NCI-H1048 (cell line): Measurements from ENCODE around the gene STXBP6.
"Not testable (repeated sequence)": the region's sequence is repeated elsewhere in the genome, so short reads cannot be mapped to it uniquely, and the experiment has no call there.

Experiments
- DNase-seq: peaks from one replicate; lab custom pipeline; 2025; lab: John Stamatoyannopoulos, UW

The STXBP6 gene

GRCh38 chr14:24986206-24986893 lies 63.6 kb downstream of the STXBP6 start:
- no peak for DNase-seq

DNA sequence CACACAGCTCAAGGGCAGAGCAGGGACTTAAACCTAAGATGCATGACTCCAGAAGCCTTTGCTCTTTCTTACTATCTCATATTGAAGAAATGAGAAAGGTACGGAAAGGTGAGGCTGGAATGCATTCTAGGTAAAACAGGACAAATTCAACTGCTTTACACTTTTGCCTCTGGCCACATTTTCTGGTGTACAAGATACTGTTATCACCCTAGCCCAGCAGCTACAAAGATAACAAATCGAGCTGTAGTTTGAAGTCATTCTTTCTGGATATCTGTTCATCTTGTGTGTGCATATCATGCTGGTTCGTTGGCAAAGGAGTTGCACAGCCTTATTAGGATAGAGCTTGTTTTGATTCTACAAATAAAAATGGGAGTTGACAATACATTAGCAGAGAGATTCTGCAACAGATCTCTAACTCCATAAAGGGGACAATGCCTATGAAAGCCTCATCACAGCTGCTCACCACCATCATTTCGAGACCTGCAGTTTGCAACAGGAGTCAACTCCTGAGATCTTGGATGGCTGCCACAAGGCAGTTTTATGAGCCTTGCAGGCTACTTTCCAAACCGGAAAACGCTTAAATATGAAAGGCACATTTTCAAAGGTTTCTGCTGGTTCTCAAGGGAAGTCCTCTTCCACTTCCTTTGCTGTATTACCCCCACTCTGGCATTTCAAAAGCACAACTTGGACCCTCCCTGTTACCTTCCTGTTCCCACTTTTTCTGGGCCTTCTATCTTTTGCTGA lies 64.9 kb downstream of the STXBP6 start:
- no peak for DNase-seq

- DNase-seq = no peak
These were observed 67.3 kb downstream of the STXBP6 start for GRCh38 chr14:24982472-24983155.

DNA sequence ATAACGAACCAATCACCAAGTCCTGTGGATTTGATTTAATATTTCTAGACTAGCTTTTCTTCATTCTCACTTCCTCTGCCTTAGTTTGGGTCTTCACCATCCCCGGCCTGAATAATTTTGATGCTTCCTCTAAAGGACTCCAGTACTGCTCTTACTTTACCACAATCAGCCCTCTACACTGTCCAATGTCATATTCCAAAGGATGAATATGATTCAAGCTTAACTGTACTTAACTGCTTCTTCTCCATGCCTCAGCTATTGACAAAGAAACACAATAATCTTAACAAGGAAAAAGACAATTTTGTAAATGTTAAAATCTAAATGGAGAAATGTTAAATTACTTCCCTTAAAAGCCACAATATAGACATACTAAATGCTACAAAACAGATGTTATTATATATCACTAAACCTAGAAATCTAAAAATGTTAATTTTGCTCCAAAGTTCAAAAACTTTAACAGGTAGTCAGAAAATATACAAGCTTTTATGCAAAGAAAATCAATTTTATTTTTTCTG lies 70.2 kb downstream of the STXBP6 start:
- DNase-seq = no peak

DNA sequence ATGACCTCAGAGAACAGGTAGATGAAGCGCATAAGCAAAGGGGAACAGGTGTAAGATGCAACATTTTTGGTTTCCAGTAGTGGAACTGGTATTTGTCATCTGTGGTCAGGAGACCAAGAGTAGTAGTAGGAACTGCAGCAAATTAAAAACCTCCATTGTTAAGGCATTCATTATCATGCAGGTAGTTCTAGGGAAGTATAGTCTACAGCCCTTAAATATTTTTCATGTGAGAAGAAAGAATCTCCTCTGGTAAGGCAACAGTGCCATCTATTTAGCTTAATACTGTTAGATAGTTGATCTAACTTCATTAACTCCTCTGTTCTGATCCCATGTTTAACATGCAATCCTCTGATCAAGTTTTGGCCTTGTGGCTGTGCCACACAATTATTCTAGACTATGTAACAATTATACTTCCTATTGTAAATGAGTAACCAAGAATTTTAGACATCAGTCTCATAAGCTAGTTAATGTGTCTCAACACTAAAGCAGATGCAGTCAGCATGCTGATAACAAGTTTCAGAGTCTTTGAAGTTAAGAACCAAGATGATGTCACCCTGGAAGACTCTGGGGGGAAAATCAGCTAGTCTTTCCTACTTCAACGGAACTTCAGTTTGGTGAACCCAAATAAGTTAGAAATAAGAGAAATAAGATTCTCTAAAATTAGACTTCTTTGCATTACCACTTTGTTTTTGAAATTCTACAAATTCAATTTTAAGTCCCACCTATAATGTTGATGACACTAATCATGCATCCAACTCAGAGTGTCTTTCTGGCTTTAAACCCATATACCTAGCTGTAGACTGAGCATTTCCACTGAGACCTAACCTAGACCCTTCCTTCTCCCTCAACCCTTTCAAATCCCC lies 70.9 kb downstream of the STXBP6 start:
- no peak for DNase-seq

- DNase-seq = no peak
These were observed 73.3 kb downstream of the STXBP6 start for GRCh38 chr14:24976602-24977001.

DNA sequence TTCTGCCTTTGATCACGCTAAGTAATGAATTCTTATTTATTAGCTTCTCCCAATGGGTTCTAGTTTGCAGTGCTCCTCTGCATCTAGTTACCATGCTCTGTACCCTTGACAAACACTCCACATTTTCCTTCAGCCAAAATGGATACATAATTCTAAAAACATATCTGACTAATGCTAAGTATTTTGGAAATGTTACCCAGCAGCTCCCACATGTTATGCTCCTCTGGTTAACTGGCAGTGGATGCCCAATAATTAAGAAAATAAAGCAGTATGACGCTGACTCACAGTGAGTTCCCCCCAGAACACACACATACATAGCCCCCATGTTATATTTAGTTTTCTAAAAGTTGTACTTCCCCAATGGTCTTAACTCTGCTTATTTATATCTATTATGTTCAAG lies 74.6 kb downstream of the STXBP6 start:
- no peak for DNase-seq

- no peak for DNase-seq
These were observed 75.2 kb downstream of the STXBP6 start for GRCh38 chr14:24974591-24975374.

GRCh38 chr14:24972844-24973243 lies 77.1 kb downstream of the STXBP6 start:
- no peak for DNase-seq

DNA sequence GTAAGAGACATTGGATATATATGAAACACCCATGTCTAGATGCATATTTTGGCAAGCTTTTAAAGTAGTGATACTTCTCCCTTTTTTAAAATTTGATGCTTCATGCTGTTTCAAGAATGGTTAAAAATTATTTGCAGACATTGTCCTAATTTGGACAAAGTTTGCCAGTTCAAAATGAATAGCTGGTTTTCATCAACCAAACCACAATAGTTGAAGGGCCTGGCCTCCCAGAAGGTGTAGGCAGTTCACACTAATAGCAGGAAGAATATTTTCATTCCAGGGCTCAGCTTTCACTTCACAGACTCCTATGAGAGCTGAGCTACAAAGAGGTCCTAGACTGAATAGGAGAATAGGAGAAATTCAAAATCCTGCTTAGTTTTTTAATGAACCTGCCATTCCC lies 78.7 kb downstream of the STXBP6 start:
- no peak for DNase-seq

- DNase-seq = no peak
These were observed 83.4 kb downstream of the STXBP6 start for GRCh38 chr14:24966579-24966964.

- DNase-seq = no peak
These were observed 83.9 kb downstream of the STXBP6 start for GRCh38 chr14:24965934-24966578.

GRCh38 chr14:24965578-24965933 lies 84.4 kb downstream of the STXBP6 start:
- no peak for DNase-seq

DNA sequence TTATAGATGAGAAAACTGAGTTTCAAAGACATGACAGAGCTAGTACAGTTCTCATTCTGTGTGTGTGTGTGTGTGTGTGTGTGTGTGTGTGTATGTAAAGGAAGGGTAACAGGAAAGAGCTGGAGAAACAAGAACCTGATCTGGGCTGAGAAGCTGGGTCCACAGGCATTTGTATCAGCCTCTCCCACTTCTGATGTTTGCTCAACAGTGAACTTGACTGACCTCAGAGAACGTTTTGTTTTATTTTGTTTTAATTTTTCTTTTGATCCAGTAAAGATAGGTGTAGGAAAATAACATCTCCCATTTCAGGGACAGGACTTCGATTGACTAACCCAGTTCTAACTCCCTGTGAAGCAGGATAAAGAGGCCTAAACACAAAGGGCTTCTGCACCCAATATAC lies 85.4 kb downstream of the STXBP6 start:
- no peak for DNase-seq

GRCh38 chr14:24964048-24964447 lies 85.9 kb downstream of the STXBP6 start:
- no peak for DNase-seq

GRCh38 chr14:24962118-24962517 lies 87.8 kb downstream of the STXBP6 start:
- DNase-seq = not testable (repeated sequence)

GRCh38 chr14:24960816-24961215 lies 89.1 kb downstream of the STXBP6 start:
- no peak for DNase-seq

- no peak for DNase-seq
These were observed 90.1 kb downstream of the STXBP6 start for GRCh38 chr14:24959791-24960331.

DNA sequence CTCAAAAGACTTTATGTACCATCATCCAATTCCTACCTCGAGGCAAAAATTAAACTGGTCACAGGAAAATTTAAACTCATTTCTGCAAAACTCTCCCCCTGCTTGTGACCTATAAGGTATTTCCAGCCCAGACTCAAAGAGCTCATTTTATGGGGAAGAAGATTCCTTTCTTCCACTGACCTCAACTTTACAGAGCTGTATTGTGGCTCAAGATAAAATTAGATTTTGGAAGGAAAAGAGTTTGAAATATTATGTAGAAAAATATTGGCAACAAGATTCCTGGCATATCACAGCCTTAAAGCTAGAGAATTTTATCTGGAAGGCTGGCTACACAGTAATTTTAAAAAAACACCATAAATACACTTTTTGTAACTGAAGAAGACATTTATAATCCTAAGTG lies 91.7 kb downstream of the STXBP6 start:
- no peak for DNase-seq

DNA sequence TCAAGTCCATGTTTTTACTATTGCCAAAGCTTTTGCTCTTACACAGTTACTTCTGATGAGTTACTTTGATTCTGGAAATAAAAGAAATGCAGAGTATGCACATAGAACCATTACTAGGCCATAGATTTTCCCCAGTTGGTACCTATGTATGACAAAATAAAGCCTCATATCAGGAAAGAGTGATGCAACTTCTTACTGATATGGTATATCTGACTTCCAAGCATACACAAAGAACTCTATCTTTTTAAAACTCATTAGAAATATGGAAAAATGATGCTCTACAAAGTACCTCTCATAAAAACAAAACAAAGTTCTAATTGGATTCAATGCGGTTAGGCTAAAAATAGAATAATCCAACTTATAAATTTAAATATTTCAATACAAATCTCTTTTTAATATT lies 92.1 kb downstream of the STXBP6 start:
- no peak for DNase-seq
